CD4-positive, alpha-beta memory T cell (primary cell): Measurements from ENCODE around the gene DTX2. TPM values are rescaled to one million over a fixed set of nuclear protein-coding genes. Genes with fewer than 3 reads are reported as not detected.
"Not testable (repeated sequence)": the region's sequence is repeated elsewhere in the genome, so short reads cannot be mapped to it uniquely, and the experiment has no call there.

Source experiments
- CTCF ChIA-PET: fragments of 350-600 bp; sonication (Branson Sonifier 250); formaldehyde crosslinking; loops from one replicate; lab custom pipeline; 2021; ENCODE audit warnings: inconsistent platforms; ENCODE audit not compliant: partially characterized antibody; lab: Charles Lee
- POLR2A ChIA-PET: fragments of 350-600 bp; sonication (Branson Sonifier 250); formaldehyde crosslinking; loops from one replicate; lab custom pipeline; 2021; ENCODE audit not compliant: partially characterized antibody; lab: Charles Lee
- DNase-seq, 5 donors: peaks; one replicate each; pipeline versions ENCODE4 v3.0.0 to v3.0.0-alpha.2; 2020 to 2022; ENCODE audit warnings: mixed read lengths in 1 of 5
- H3K27ac ChIP-seq: one replicate; pipeline ENCODE4 v1.7.0; 2013; ENCODE audit warnings: low read depth, low read length
- H3K27me3 ChIP-seq: 2 replicates; pipeline ENCODE4 v1.7.0; 2013; ENCODE audit warnings: mild to moderate bottlenecking, low read length, moderate library complexity; ENCODE audit not compliant: insufficient read depth
- H3K36me3 ChIP-seq: 2 replicates; pipeline ENCODE4 v1.7.0; 2013; ENCODE audit warnings: mild to moderate bottlenecking, low read length, moderate library complexity; ENCODE audit not compliant: insufficient read depth
- H3K4me1 ChIP-seq: 2 replicates; pipeline ENCODE4 v1.7.0; 2013; ENCODE audit warnings: mild to moderate bottlenecking, low read length, moderate library complexity; ENCODE audit not compliant: insufficient read depth
- H3K4me3 ChIP-seq, 2 donors: one replicate each; pipeline ENCODE4 v1.7.0; 2013; ENCODE audit warnings: low read length in 2 of 2, mild to moderate bottlenecking in 1 of 2
- H3K9me3 ChIP-seq, 2 donors: one replicate each; pipeline ENCODE4 v1.7.0; 2013; ENCODE audit warnings: low read length in 2 of 2, control low read depth in 1 of 2; ENCODE audit not compliant: control insufficient read depth in 1 of 2
- H3K27ac Mint-ChIP-seq, 7 donors: one replicate each; pipeline ENCODE4 v1.8.0; 2020 to 2021; ENCODE audit warnings: mixed read lengths in 7 of 7, mild to moderate bottlenecking in 6 of 7, inconsistent platforms in 3 of 7, moderate library complexity in 3 of 7
- H3K27me3 Mint-ChIP-seq, 2 donors: one replicate each; pipeline ENCODE4 v1.8.0; 2020 to 2021; ENCODE audit warnings: mixed read lengths in 2 of 2
- H3K36me3 Mint-ChIP-seq, 2 donors: one replicate each; pipeline ENCODE4 v1.8.0; 2020 to 2021; ENCODE audit warnings: mixed read lengths in 2 of 2, inconsistent platforms in 1 of 2, mild to moderate bottlenecking in 1 of 2
- H3K4me1 Mint-ChIP-seq, 4 donors: one replicate each; pipeline ENCODE4 v1.8.0; 2020 to 2021; ENCODE audit warnings: mixed read lengths in 4 of 4, mild to moderate bottlenecking in 1 of 4
- H3K4me3 Mint-ChIP-seq, 8 donors: one replicate each; pipeline ENCODE4 v1.8.0; 2020 to 2021; ENCODE audit warnings: mixed read lengths in 8 of 8, mild to moderate bottlenecking in 7 of 8, moderate library complexity in 6 of 8, inconsistent platforms in 3 of 8
- H3K9me3 Mint-ChIP-seq, 8 donors: one replicate each; pipeline ENCODE4 v1.8.0; 2020 to 2021; ENCODE audit warnings: mixed read lengths in 8 of 8, mild to moderate bottlenecking in 5 of 8, inconsistent platforms in 3 of 8, moderate library complexity in 1 of 8
- intact Hi-C: fragments of 100-400 bp; cut with micrococcal nuclease; formaldehyde crosslinking; loops from one replicate; pipeline ENCODE4 v1.15.1; 2023
- polyA plus RNA-seq, 2 donors: library from polyadenylated mRNA; unstranded; fragments of 300-500 nt; fragmentation: Illumina TruSeq; gene quantifications; one replicate each; pipeline ENCODE4 v1.2.3, GENCODE V29; 2021
- total RNA-seq, 2 experiments: library from RNA; stranded (reverse); gene quantifications; one replicate each; pipeline ENCODE4 v1.2.3, GENCODE V29; 2021

DTX2 gene
- total and polyA plus RNA-seq, 4 experiments from 2014 or later = 4.7 to 47.6 (median 30.4) TPM

- H3K9me3 Mint-ChIP-seq, intact Hi-C loops, H3K4me3 ChIP-seq, H3K36me3 Mint-ChIP-seq, H3K27me3 Mint-ChIP-seq, H3K36me3 ChIP-seq, CTCF ChIA-PET, H3K27me3 ChIP-seq, H3K4me1 Mint-ChIP-seq, H3K9me3 ChIP-seq, H3K27ac ChIP-seq: not testable (repeated sequence)
- peaks cover 13% of the 10 kb centered on the region for H3K4me1 ChIP-seq
- POLR2A ChIA-PET = interaction anchor here (0.6 kb wide), 1 partner anchor 23 kb away, joined by 4 read pairs; no protein-coding TSS in a partner anchor
- peak in 4 of 5 donors; percentile 9 to 20 (median 15) for DNase-seq
- peak overlapping the region in 6 of 8 donors; percentile 8 to 40 (median 22) for H3K4me3 Mint-ChIP-seq
- H3K27ac Mint-ChIP-seq = peak overlapping the region in 4 of 7 donors; percentile 27 to 66 (median 48)
Measured at GRCh38 chr7:76445577-76446008, 15.9 kb upstream of the DTX2 start.

DNA sequence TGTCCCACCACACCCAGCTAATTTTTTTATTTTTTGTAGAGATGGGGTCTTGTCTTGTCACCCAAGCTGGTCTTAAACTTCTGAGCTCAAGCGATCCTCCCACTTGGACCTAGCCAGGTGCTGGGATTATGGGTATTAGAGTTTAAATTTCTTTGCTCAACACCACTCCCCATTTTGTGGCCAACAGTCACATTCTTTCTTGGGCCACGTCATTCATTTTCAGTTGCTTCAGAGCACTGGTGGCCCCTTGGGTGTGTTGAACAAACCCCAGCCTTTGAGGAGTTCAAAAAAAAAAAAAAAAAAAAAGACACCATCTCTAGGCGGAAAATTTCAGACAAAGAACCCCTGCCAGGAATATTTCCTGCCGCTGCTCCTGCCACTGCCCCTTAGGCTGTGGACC is 4.5 kb upstream of the DTX2 start:
- H3K27me3 ChIP-seq, H3K4me3 ChIP-seq, H3K27ac ChIP-seq, H3K36me3 ChIP-seq, H3K9me3 Mint-ChIP-seq, H3K4me1 ChIP-seq, DNase-seq, intact Hi-C loops, H3K4me3 Mint-ChIP-seq, CTCF ChIA-PET, H3K4me1 Mint-ChIP-seq, H3K9me3 ChIP-seq, H3K36me3 Mint-ChIP-seq, POLR2A ChIA-PET, H3K27ac Mint-ChIP-seq, H3K27me3 Mint-ChIP-seq: not testable (repeated sequence)

GRCh38 chr7:76458504-76458903 is 3.0 kb upstream of the DTX2 start:
- H3K27me3 ChIP-seq, H3K27ac Mint-ChIP-seq, H3K27me3 Mint-ChIP-seq, H3K36me3 ChIP-seq, POLR2A ChIA-PET, H3K4me3 Mint-ChIP-seq, H3K9me3 Mint-ChIP-seq, H3K9me3 ChIP-seq, CTCF ChIA-PET, H3K36me3 Mint-ChIP-seq, H3K4me1 ChIP-seq, H3K4me1 Mint-ChIP-seq, H3K4me3 ChIP-seq, DNase-seq, intact Hi-C loops, H3K27ac ChIP-seq: not testable (repeated sequence)

GRCh38 chr7:76460767-76461166 is 742 bp upstream of the DTX2 start:
- CTCF ChIA-PET, H3K9me3 ChIP-seq, H3K36me3 Mint-ChIP-seq, H3K27me3 Mint-ChIP-seq, H3K36me3 ChIP-seq, H3K4me3 Mint-ChIP-seq, H3K4me3 ChIP-seq, H3K4me1 ChIP-seq, DNase-seq, H3K27ac ChIP-seq, H3K27me3 ChIP-seq, POLR2A ChIA-PET, H3K9me3 Mint-ChIP-seq, intact Hi-C loops, H3K4me1 Mint-ChIP-seq, H3K27ac Mint-ChIP-seq: not testable (repeated sequence)

- intact Hi-C loops, H3K36me3 ChIP-seq, H3K27me3 Mint-ChIP-seq, H3K36me3 Mint-ChIP-seq, H3K27ac ChIP-seq, POLR2A ChIA-PET, H3K27me3 ChIP-seq, H3K4me3 ChIP-seq, H3K4me1 Mint-ChIP-seq, H3K27ac Mint-ChIP-seq, H3K9me3 ChIP-seq, H3K4me1 ChIP-seq, H3K9me3 Mint-ChIP-seq, DNase-seq, CTCF ChIA-PET, H3K4me3 Mint-ChIP-seq: not testable (repeated sequence)
Measured at GRCh38 chr7:76462271-76462882, 868 bp downstream of the DTX2 start.

DNA sequence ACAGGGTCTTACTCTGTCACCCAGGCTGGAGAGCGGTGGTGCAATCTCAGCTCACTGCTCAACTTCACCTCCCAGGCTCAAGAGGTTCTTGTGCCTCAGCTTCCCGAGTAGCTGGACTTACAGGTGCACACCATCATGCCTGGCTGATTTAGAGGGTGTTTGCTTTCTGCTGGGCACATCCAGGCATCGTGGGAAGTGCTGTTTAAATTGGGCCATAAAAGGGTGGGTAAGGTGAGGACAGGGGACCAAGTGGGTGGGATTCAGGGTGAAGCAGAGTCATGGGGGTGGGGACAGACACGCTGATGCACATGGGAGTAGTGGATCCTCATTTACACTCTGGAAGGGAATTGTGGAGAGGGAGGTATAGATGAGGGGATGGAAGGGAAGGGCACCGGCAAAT is 3.5 kb downstream of the DTX2 start:
- H3K36me3 ChIP-seq, H3K4me3 Mint-ChIP-seq, H3K4me1 ChIP-seq, H3K9me3 Mint-ChIP-seq, H3K36me3 Mint-ChIP-seq, H3K4me1 Mint-ChIP-seq, H3K27me3 ChIP-seq, H3K4me3 ChIP-seq, H3K27ac ChIP-seq, intact Hi-C loops, H3K27ac Mint-ChIP-seq, POLR2A ChIA-PET, CTCF ChIA-PET, DNase-seq, H3K27me3 Mint-ChIP-seq, H3K9me3 ChIP-seq: not testable (repeated sequence)

- intact Hi-C loops, H3K4me1 ChIP-seq, H3K9me3 Mint-ChIP-seq, H3K27me3 ChIP-seq, CTCF ChIA-PET, H3K36me3 ChIP-seq, POLR2A ChIA-PET, H3K36me3 Mint-ChIP-seq, H3K27ac ChIP-seq, H3K4me3 Mint-ChIP-seq, DNase-seq, H3K27ac Mint-ChIP-seq, H3K4me1 Mint-ChIP-seq, H3K4me3 ChIP-seq, H3K9me3 ChIP-seq, H3K27me3 Mint-ChIP-seq: not testable (repeated sequence)
Measured at GRCh38 chr7:76465950-76466349, 4.4 kb downstream of the DTX2 start.
